K562 (cell line): ENCODE data around the gene SLC48A1. TPM values are rescaled to one million over a fixed set of nuclear protein-coding genes. Genes with fewer than 3 reads are reported as not detected.
A peak's percentile ranks its signal among the peaks of the same experiment; 100 is the strongest.

Experiments
- ATAC-seq: fragments of 200-7000 bp; cut with Tn5 transposase; 3 replicates; pipeline ENCODE4 v1.9.1; 2020; ENCODE audit warnings: moderate library complexity
- BruUV-seq: library from RNA; stranded (reverse); fragments of 400-500 nt; replicated peaks from 2 replicates; lab custom pipeline; 2021; lab: Mats Ljungman, UMichigan
- CTCF ChIA-PET: fragments of 300-600 bp; formaldehyde crosslinking; extraction: SDS; loops from one replicate; lab custom pipeline; 2021; ENCODE audit warnings: low intra/inter-chr PET ratio; lab: Yijun Ruan, JAX
- POLR2A ChIA-PET: fragments of 300-600, 350-650 bp; sonication (Branson Sonifier 250); formaldehyde crosslinking; extraction: SDS; loops from one replicate; lab custom pipeline; 2021; ENCODE audit warnings: antibody characterized with exemption, inconsistent platforms; lab: Yijun Ruan, JAX
- DNase-seq, 4 experiments: peaks; one replicate each; pipeline versions ENCODE4 v3.0.0 to v3.0.0-alpha.2; 2011 to 2018; ENCODE audit warnings: low spot score in 3 of 4, mixed read lengths in 3 of 4; ENCODE audit errors: extremely low read depth in 1 of 4
- FAIRE-seq: peaks from 2 replicates; lab custom pipeline; 2011; peaks lifted over from hg19 to GRCh38; lab: Jason Lieb, UNC
- H2AFZ ChIP-seq: 2 replicates; pipeline ENCODE4 v1.6.0; 2011; ENCODE audit warnings: low read depth, low read length, control low read depth, inconsistent platforms
- H3K27ac ChIP-seq: fragments of 200-600 bp; 3 replicates; pipeline ENCODE4 v1.8.0; 2011; ENCODE audit warnings: low read depth, mild to moderate bottlenecking, control low read depth, inconsistent platforms, low read length, moderate library complexity, mixed read lengths; ENCODE audit errors: extremely low read depth
- H3K27me3 ChIP-seq, 2 experiments: fragments of 300-600 bp in 1 of 2; 2 replicates in 1 of 2; 3 replicates in 1 of 2; pipeline versions ENCODE4 v1.6.0 to v1.8.0; 2011; ENCODE audit warnings: inconsistent platforms in 2 of 2, low read length in 2 of 2, mild to moderate bottlenecking in 1 of 2, mixed read lengths in 1 of 2, moderate library complexity in 1 of 2; ENCODE audit not compliant: control insufficient read depth in 2 of 2, insufficient read depth in 2 of 2
- H3K36me3 ChIP-seq: fragments of 300-600 bp; 3 replicates; pipeline ENCODE4 v1.8.0; 2011; ENCODE audit warnings: mild to moderate bottlenecking, low read length, inconsistent platforms; ENCODE audit not compliant: control insufficient read depth, insufficient read depth
- H3K4me1 ChIP-seq, 2 experiments: fragments of 200-600 bp in 1 of 2; replicated peaks in 1 of 2; 2 replicates in 1 of 2; 3 replicates in 1 of 2; pipeline versions ENCODE4 v1.5.1 to v1.8.0; 2011; ENCODE audit warnings: inconsistent platforms in 2 of 2, low read length in 2 of 2, mild to moderate bottlenecking in 1 of 2, mixed read lengths in 1 of 2, moderate library complexity in 1 of 2; ENCODE audit not compliant: control insufficient read depth in 2 of 2, insufficient read depth in 2 of 2
- H3K4me2 ChIP-seq: 2 replicates; pipeline ENCODE4 v1.6.1; 2011; ENCODE audit warnings: low read length, control low read depth, inconsistent platforms, mixed read lengths; ENCODE audit not compliant: insufficient read depth
- H3K4me3 ChIP-seq: fragments of 200-600 bp; sonication (generic), shearing (Covaris generic); 2 replicates; pipeline ENCODE4 v1.5.1; 2016; ENCODE audit warnings: control low read depth, inconsistent platforms
- H3K79me2 ChIP-seq: fragments of 200-600 bp; 3 replicates; pipeline ENCODE4 v1.8.0; 2011; ENCODE audit warnings: low read length, inconsistent platforms; ENCODE audit not compliant: control insufficient read depth, insufficient read depth
- H3K9ac ChIP-seq, 2 experiments: 2 replicates each; pipeline versions ENCODE4 v1.6.0 to v1.6.1; 2011; ENCODE audit warnings: low read depth in 2 of 2, low read length in 2 of 2, control low read depth in 1 of 2, inconsistent platforms in 1 of 2, mild to moderate bottlenecking in 1 of 2, mixed read lengths in 1 of 2; ENCODE audit not compliant: insufficient read depth in 1 of 2
- H3K9me1 ChIP-seq: one replicate; pipeline ENCODE4 v1.6.0; 2011; ENCODE audit warnings: inconsistent platforms, mild to moderate bottlenecking, low read length, moderate library complexity; ENCODE audit not compliant: control insufficient read depth, insufficient read depth
- H3K9me3 ChIP-seq: replicated peaks from 2 replicates; pipeline ENCODE4 v1.5.1; 2011; ENCODE audit warnings: low read depth, low read length, inconsistent platforms; ENCODE audit not compliant: control insufficient read depth, insufficient read depth
- H4K20me1 ChIP-seq: replicated peaks from 2 replicates; pipeline ENCODE4 v1.6.1; 2011; ENCODE audit warnings: low read length, inconsistent platforms, mixed read lengths; ENCODE audit not compliant: control insufficient read depth, insufficient read depth
- BCOR ChIP-seq: fragments of 450-650 bp; IDR thresholded peaks from 2 replicates; pipeline ENCODE4 v1.6.1; 2016
- E2F3 ChIP-seq: fragments of 250-450 bp; sonication (Bioruptor Pico); IDR thresholded peaks from 2 replicates; pipeline ENCODE4 v1.4.0; 2020; ENCODE audit warnings: mild to moderate bottlenecking
- KDM1A ChIP-seq, 2 experiments: fragments of 450-650 bp; IDR thresholded peaks; 2 replicates each; pipeline ENCODE4 v1.6.1; 2016; ENCODE audit warnings: mild to moderate bottlenecking in 2 of 2
- OTX1 ChIP-seq: fragments of 450-650 bp; formaldehyde crosslinking; IDR thresholded peaks from 2 replicates; pipeline ENCODE4 v1.4.0; 2022; ENCODE audit warnings: mild to moderate bottlenecking
- PML ChIP-seq: IDR thresholded peaks from 2 replicates; pipeline ENCODE4 v1.6.1; 2012; ENCODE audit warnings: low read length, inconsistent platforms
- RBM25 ChIP-seq: fragments of 200-400 bp; formaldehyde crosslinking; IDR thresholded peaks from 2 replicates; pipeline ENCODE4 v1.6.1; 2018; ENCODE audit warnings: low read length, low read depth, moderate library complexity; ENCODE audit not compliant: severe bottlenecking
- ZBTB17 ChIP-seq: fragments of 450-650 bp; formaldehyde crosslinking; IDR thresholded peaks from 2 replicates; pipeline ENCODE4 v1.4.0; 2020; ENCODE audit warnings: mild to moderate bottlenecking
- ZNF324 ChIP-seq: fragments of 250-450 bp; sonication (Bioruptor Pico); IDR thresholded peaks from 2 replicates; pipeline ENCODE4 v1.4.0; 2020; ENCODE audit warnings: mild to moderate bottlenecking
- ZNF589 ChIP-seq: fragments of 200-800 bp; sonication (Bioruptor generic); IDR thresholded peaks from 2 replicates; pipeline ENCODE4 v1.6.1; 2016; ENCODE audit warnings: low read depth, missing genetic modification characterization, missing compliant biosample characterization
- WGBS: fragments of 100-300 bp; shearing (Covaris generic); methylation state at CpG from one replicate; pipeline ENCODE4 v1.1.6; 2016; ENCODE audit warnings: low coverage, mixed read lengths; ENCODE audit not compliant: insufficient coverage; ENCODE audit errors: missing lambda C conversion rate; 5-methylcytosine and 5-hydroxymethylcytosine counted together
- in situ Hi-C: fragments of 300-500 bp; cut with MboI; formaldehyde crosslinking; loops from 4 replicates; pipeline ENCODE4 v1.15.0; 2018; ENCODE audit warnings: inconsistent platforms, mixed read lengths
- intact Hi-C: fragments of 100-400 bp; cut with micrococcal nuclease; formaldehyde crosslinking; loops from 2 replicates; pipeline ENCODE4 v1.14.2; 2022
- polyA plus RNA-seq, 8 experiments: library from polyadenylated mRNA; depleted of rRNA in 4 of 8; stranded (reverse) in 5 of 8; unstranded in 3 of 8; fragments of >200 nt; fragmentation: Nextera tagmentation in 2 of 8; fragmentation: Illumina TruSeq in 1 of 8; extraction: Ambion mirVana in 2 of 8; extraction: Trizol in 1 of 8; gene quantifications; 2 replicates each; pipeline versions ENCODE4 v1.2.1 to v1.2.3, GENCODE V29; 2011 to 2014; ENCODE audit warnings: inconsistent platforms in 1 of 8, missing spikeins in 1 of 8
- total RNA-seq, 7 experiments: library from RNA; depleted of rRNA in 6 of 7; stranded (reverse); fragments of >200 nt in 6 of 7; fragmentation: Illumina TruSeq in 2 of 7; extraction: Trizol in 2 of 7; gene quantifications; 2 replicates each; pipeline versions ENCODE4 v1.2.1 to v1.2.3, GENCODE V29; 2011 to 2021; ENCODE audit warnings: low replicate concordance in 1 of 7
- TF ChIP-seq, protein P1 (sequence below): sonication (generic); formaldehyde crosslinking; IDR thresholded peaks from 2 replicates; pipeline ENCODE4 v1.8.0; 2022; ENCODE audit warnings: missing genetic modification reagents, mild to moderate bottlenecking, borderline replicate concordance
- TF ChIP-seq, protein P2 (sequence below), 3 experiments: IDR thresholded peaks in 2 of 3; conservative IDR thresholded peaks in 1 of 3; 2 replicates each; pipeline ENCODE4 v1.5.1; 2011 to 2012; ENCODE audit warnings: low read length in 3 of 3, mild to moderate bottlenecking in 3 of 3, control low read depth in 2 of 3, improper control_type of control experiment in 1 of 3, inconsistent platforms in 1 of 3, low read depth in 1 of 3, mixed read lengths in 1 of 3, moderate library complexity in 1 of 3; ENCODE audit not compliant: insufficient read depth in 2 of 3
- TF ChIP-seq, protein P3 (sequence below): fragments of 250-450 bp; sonication (Bioruptor Pico); IDR thresholded peaks from 2 replicates; pipeline ENCODE4 v1.5.0; 2021

The SLC48A1 gene
- total and polyA plus RNA-seq, 9 of the 15 experiments (the other 6 are each of a cell fraction or from before 2014, with no cell fraction given) = 10.7 to 37.5 (median 18.7) TPM

DNA sequence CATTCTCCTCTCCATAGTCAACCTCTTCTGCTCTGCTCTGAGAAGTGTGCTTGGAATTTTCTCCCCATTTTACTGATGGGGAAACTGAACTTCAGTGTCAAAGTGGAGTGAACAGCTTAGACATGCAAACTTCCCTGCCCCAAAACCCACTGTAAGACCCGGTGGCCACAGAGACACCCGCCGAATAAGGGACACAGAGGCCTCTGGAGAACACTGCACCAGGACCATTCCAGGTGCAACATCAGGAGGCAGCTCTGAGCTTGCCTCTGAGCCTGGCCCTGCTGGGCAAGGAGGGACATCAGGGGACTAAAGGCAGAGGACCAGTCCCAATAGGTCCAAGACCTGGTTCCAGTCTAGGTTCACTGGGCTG lies 45.0 kb downstream of the SLC48A1 start:
- intact Hi-C loops = no loop called here
- H3K4me3 ChIP-seq = peak overlapping the region; percentile 68

More for the DNA sequence above, 45.0 kb downstream of the SLC48A1 start:
- POLR2A ChIA-PET = interaction anchor here (0.7 to 2.6 kb wide), 10 partner anchors 10 to 74 kb away, joined by 3 to 18 read pairs (median 6); no protein-coding TSS in a partner anchor
- Histone ChIP-seq H4K20me1 (no peaks in the 10 kb centered on the region), H2AFZ (no peak overlapping the region), H3K27me3 (no peaks in the 10 kb centered on the region), H3K27ac (peak overlapping the region; percentile 71; the same call in 1 of the 3 replicates), H3K9me3 (no peaks in the 10 kb centered on the region), H3K4me2 (peak overlapping the region; percentile 83), H3K79me2 (peaks cover 75% of the 10 kb centered on the region), H3K9me1 (no peaks in the 10 kb centered on the region), H3K36me3 (peaks cover 37% of the 10 kb centered on the region), H3K4me1 (peaks cover 59 to 66% of the 10 kb centered on the region in 2 experiments), H3K9ac (peak overlapping the region; percentile 58 to 91; a peak in 3 of 4 replicates)
- peak; percentile 62 for FAIRE-seq
- 17% methylated on average over 3 of the region's 3 CpGs for WGBS
- CTCF ChIA-PET = interaction anchor here (2.6 kb wide), 1 partner anchor 19 kb away, joined by 17 read pairs; no protein-coding TSS in a partner anchor
- in situ Hi-C loops = no loop called here
- no peak for ATAC-seq
- no peak for TF ChIP-seq ZBTB17 (CRISPR knock-in tag)
- peak; percentile 71 for TF ChIP-seq BCOR
- TF ChIP-seq RBM25 = peak; percentile 72
- no peak for TF ChIP-seq ZNF324 (CRISPR knock-in tag)
- TF ChIP-seq E2F3 (CRISPR knock-in tag) = no peak
- TF ChIP-seq, protein P1, sequence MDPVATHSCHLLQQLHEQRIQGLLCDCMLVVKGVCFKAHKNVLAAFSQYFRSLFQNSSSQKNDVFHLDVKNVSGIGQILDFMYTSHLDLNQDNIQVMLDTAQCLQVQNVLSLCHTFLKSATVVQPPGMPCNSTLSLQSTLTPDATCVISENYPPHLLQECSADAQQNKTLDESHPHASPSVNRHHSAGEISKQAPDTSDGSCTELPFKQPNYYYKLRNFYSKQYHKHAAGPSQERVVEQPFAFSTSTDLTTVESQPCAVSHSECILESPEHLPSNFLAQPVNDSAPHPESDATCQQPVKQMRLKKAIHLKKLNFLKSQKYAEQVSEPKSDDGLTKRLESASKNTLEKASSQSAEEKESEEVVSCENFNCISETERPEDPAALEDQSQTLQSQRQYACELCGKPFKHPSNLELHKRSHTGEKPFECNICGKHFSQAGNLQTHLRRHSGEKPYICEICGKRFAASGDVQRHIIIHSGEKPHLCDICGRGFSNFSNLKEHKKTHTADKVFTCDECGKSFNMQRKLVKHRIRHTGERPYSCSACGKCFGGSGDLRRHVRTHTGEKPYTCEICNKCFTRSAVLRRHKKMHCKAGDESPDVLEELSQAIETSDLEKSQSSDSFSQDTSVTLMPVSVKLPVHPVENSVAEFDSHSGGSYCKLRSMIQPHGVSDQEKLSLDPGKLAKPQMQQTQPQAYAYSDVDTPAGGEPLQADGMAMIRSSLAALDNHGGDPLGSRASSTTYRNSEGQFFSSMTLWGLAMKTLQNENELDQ (CRISPR knock-in tag) = no peak
- no peak for TF ChIP-seq PML
- TF ChIP-seq, protein P2, sequence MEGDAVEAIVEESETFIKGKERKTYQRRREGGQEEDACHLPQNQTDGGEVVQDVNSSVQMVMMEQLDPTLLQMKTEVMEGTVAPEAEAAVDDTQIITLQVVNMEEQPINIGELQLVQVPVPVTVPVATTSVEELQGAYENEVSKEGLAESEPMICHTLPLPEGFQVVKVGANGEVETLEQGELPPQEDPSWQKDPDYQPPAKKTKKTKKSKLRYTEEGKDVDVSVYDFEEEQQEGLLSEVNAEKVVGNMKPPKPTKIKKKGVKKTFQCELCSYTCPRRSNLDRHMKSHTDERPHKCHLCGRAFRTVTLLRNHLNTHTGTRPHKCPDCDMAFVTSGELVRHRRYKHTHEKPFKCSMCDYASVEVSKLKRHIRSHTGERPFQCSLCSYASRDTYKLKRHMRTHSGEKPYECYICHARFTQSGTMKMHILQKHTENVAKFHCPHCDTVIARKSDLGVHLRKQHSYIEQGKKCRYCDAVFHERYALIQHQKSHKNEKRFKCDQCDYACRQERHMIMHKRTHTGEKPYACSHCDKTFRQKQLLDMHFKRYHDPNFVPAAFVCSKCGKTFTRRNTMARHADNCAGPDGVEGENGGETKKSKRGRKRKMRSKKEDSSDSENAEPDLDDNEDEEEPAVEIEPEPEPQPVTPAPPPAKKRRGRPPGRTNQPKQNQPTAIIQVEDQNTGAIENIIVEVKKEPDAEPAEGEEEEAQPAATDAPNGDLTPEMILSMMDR (IDR thresholded peaks at IDR 0.05 in 2 of 3, conservative IDR thresholded peaks at IDR 0.05 in 1 of 3; ENCODE audit: insufficient read depth in 2 of 3, low read depth in 1 of 3, low read length in 3 of 3) = peak in 2 of 3 experiments; percentile 5 to 36; a peak in 1 of 6 replicates
- no peak for TF ChIP-seq ZNF589 (CRISPR knock-in tag)
- no peak for TF ChIP-seq OTX1 (CRISPR knock-in tag)
- TF ChIP-seq KDM1A (IDR thresholded peaks at IDR 0.05) = peak in 1 of 2 experiments; percentile 28; a peak in 1 of 4 replicates
- TF ChIP-seq, protein P3, sequence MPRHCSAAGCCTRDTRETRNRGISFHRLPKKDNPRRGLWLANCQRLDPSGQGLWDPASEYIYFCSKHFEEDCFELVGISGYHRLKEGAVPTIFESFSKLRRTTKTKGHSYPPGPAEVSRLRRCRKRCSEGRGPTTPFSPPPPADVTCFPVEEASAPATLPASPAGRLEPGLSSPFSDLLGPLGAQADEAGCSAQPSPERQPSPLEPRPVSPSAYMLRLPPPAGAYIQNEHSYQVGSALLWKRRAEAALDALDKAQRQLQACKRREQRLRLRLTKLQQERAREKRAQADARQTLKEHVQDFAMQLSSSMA = no peak
- no TSS peak for BruUV-seq
- no peak for DNase-seq
